Hepatocyte (in vitro differentiated cells): ENCODE measurements around the gene SLC9A5. TPM values are rescaled to one million over a fixed set of nuclear protein-coding genes. Genes with fewer than 3 reads are reported as not detected.

Experiments
- DNase-seq: peaks from one replicate; pipeline ENCODE4 v3.0.0-alpha.2; 2016; ENCODE audit warnings: low spot score
- H2AFZ ChIP-seq: fragments of 200-600 bp; sonication (generic); 2 replicates; pipeline ENCODE4 v1.6.0; 2016; ENCODE audit warnings: antibody characterized with exemption, mild to moderate bottlenecking
- H3K27ac ChIP-seq: fragments of 200-600 bp; sonication (generic); 2 replicates; pipeline ENCODE4 v1.5.1; 2016; ENCODE audit warnings: mild to moderate bottlenecking
- H3K27me3 ChIP-seq: fragments of 200-600 bp; sonication (generic); 2 replicates; pipeline ENCODE4 v1.6.1; 2016
- H3K36me3 ChIP-seq: fragments of 200-600 bp; sonication (generic); replicated peaks from 2 replicates; pipeline ENCODE4 v1.5.1; 2016; ENCODE audit warnings: low read depth; ENCODE audit not compliant: insufficient read depth
- H3K4me1 ChIP-seq: fragments of 200-600 bp; sonication (generic); 2 replicates; pipeline ENCODE4 v1.5.1; 2016; ENCODE audit warnings: mild to moderate bottlenecking, moderate library complexity; ENCODE audit not compliant: insufficient read depth
- H3K4me2 ChIP-seq: fragments of 200-600 bp; sonication (generic); 2 replicates; pipeline ENCODE4 v1.6.0; 2016
- H3K4me3 ChIP-seq: fragments of 200-600 bp; sonication (generic); 2 replicates; pipeline ENCODE4 v1.5.1; 2016; ENCODE audit warnings: mild to moderate bottlenecking
- H3K79me2 ChIP-seq: fragments of 200-600 bp; sonication (generic); 2 replicates; pipeline ENCODE4 v1.6.0; 2017; ENCODE audit warnings: mild to moderate bottlenecking
- H3K9me2 ChIP-seq: fragments of 200-600 bp; sonication (generic); replicated peaks from 2 replicates; pipeline ENCODE4 v1.6.0; 2017; ENCODE audit warnings: mild to moderate bottlenecking; ENCODE audit not compliant: insufficient read depth
- H3K9me3 ChIP-seq: fragments of 200-600 bp; sonication (generic); 2 replicates; pipeline ENCODE4 v1.5.1; 2016; ENCODE audit warnings: low read depth, mild to moderate bottlenecking
- H4K20me1 ChIP-seq: fragments of 200-600 bp; sonication (generic); 2 replicates; pipeline ENCODE4 v1.6.0; 2016; ENCODE audit warnings: mild to moderate bottlenecking; ENCODE audit not compliant: insufficient read depth, poor library complexity, severe bottlenecking
- EZH2 ChIP-seq: fragments of 200-600 bp; sonication (generic); IDR thresholded peaks from 2 replicates; pipeline ENCODE4 v1.6.1; 2016; ENCODE audit warnings: antibody characterized with exemption, mild to moderate bottlenecking, borderline replicate concordance
- EZH2phosphoT487 ChIP-seq: fragments of 200-600 bp; sonication (generic); IDR thresholded peaks from one replicate; pipeline ENCODE4 v1.6.1; 2018; ENCODE audit warnings: antibody characterized with exemption, mild to moderate bottlenecking, low read depth, moderate library complexity; ENCODE audit not compliant: unreplicated experiment, severe bottlenecking
- WGBS: methylation state at CpG from one replicate; pipeline ENCODE4 v1.1.6; 2016; ENCODE audit warnings: low lambda C conversion rate; ENCODE audit errors: missing lambda C conversion rate; 5-methylcytosine and 5-hydroxymethylcytosine counted together
- polyA plus RNA-seq: library from polyadenylated mRNA; unstranded; fragments of >200 nt; fragmentation: Nextera tagmentation; extraction: Ambion mirVana; gene quantifications from 2 replicates; pipeline ENCODE4 v1.2.1, GENCODE V29; 2016
- total RNA-seq: library from RNA; depleted of rRNA; stranded (reverse); fragments of >200 nt; gene quantifications from 2 replicates; pipeline ENCODE4 v1.2.3, GENCODE V29; 2014
- TF ChIP-seq, protein P1 (sequence below): fragments of 200-600 bp; sonication (generic); IDR thresholded peaks from 2 replicates; pipeline ENCODE4 v1.5.1; 2016; ENCODE audit warnings: antibody characterized with exemption, mild to moderate bottlenecking; ENCODE audit not compliant: poor library complexity

Gene SLC9A5
- total and polyA plus RNA-seq, 2 experiments from 2014 or later = 1.4 to 1.5 TPM

DNA sequence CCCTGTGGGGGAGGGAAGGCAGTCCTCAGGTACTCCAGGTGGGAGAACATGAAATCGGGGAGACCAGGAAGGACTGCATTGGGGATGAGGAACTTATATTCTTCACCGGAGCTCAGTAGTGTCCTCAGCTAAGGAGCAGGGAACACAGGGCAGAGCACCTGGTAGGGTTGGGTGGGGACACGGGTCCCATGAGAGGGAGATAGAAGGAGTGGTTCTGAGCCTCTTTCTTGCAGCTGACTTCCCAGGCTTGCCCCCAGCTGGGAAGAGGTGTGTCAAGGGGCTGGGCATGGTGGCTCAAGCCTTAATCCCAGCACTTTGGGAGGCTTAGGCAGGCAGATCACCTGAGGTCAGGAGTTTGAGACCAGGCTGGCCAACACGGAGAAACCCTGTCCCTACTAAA, 3.6 kb upstream of the SLC9A5 start:
- Histone ChIP-seq H3K27ac (peak overlapping the region; percentile 91), H3K9me2 (no peaks in the 10 kb centered on the region), H3K4me3 (no peak overlapping the region), H3K36me3 (no peaks in the 10 kb centered on the region), H3K9me3 (no peaks in the 10 kb centered on the region), H3K27me3 (peaks cover 21% of the 10 kb centered on the region), H3K4me1 (peaks cover 38% of the 10 kb centered on the region), H4K20me1 (no peaks in the 10 kb centered on the region), H3K79me2 (peaks cover 16% of the 10 kb centered on the region), H3K4me2 (peak overlapping the region; percentile 99), H2AFZ (no peak overlapping the region)
- no peak for DNase-seq
- TF ChIP-seq, protein P1, sequence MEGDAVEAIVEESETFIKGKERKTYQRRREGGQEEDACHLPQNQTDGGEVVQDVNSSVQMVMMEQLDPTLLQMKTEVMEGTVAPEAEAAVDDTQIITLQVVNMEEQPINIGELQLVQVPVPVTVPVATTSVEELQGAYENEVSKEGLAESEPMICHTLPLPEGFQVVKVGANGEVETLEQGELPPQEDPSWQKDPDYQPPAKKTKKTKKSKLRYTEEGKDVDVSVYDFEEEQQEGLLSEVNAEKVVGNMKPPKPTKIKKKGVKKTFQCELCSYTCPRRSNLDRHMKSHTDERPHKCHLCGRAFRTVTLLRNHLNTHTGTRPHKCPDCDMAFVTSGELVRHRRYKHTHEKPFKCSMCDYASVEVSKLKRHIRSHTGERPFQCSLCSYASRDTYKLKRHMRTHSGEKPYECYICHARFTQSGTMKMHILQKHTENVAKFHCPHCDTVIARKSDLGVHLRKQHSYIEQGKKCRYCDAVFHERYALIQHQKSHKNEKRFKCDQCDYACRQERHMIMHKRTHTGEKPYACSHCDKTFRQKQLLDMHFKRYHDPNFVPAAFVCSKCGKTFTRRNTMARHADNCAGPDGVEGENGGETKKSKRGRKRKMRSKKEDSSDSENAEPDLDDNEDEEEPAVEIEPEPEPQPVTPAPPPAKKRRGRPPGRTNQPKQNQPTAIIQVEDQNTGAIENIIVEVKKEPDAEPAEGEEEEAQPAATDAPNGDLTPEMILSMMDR = no peak
- TF ChIP-seq EZH2phosphoT487 (no peak), EZH2 (no peak)
- WGBS = 74% methylated on average over 4 of the region's 4 CpGs

DNA sequence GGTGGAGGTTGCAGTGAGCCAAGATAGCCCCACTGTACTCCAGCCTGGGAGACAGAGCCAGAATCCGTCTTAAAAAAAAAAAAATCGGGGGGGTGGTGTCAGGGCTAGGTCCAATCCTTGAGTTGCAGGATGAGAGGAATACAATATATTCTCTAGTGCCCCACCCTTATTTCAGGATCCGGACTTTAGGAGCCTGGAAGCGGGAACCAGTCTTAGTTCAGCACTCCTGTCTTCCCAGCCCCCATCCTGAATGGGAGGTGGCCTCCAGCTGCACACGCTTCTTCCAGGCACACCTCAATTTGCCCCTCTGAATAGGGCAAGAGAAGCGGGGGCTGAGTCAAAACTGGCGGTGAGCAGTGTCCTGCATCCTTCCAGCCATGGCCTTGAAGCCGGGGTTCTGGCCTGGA, 3.1 kb upstream of the SLC9A5 start:
- no peaks in the 10 kb centered on the region for H3K9me2 ChIP-seq
- no peaks in the 10 kb centered on the region for H3K36me3 ChIP-seq
- no peaks in the 10 kb centered on the region for H3K9me3 ChIP-seq
- no peaks in the 10 kb centered on the region for H4K20me1 ChIP-seq
- H3K79me2 ChIP-seq = peaks cover 16% of the 10 kb centered on the region
- DNase-seq = no peak
- H3K4me1 ChIP-seq = peaks cover 36% of the 10 kb centered on the region
- H3K27me3 ChIP-seq = peaks cover 24% of the 10 kb centered on the region
- H3K4me3 ChIP-seq = peak overlapping the region; percentile 86
- H3K4me2 ChIP-seq = peak overlapping the region; percentile 99
- TF ChIP-seq EZH2 (no peak), EZH2phosphoT487 (no peak)
- TF ChIP-seq, protein P1 = no peak
- H2AFZ ChIP-seq = peak overlapping the region; percentile 91
- peak overlapping the region; percentile 91 for H3K27ac ChIP-seq
- WGBS = 18% methylated on average over 8 of the region's 8 CpGs

DNA sequence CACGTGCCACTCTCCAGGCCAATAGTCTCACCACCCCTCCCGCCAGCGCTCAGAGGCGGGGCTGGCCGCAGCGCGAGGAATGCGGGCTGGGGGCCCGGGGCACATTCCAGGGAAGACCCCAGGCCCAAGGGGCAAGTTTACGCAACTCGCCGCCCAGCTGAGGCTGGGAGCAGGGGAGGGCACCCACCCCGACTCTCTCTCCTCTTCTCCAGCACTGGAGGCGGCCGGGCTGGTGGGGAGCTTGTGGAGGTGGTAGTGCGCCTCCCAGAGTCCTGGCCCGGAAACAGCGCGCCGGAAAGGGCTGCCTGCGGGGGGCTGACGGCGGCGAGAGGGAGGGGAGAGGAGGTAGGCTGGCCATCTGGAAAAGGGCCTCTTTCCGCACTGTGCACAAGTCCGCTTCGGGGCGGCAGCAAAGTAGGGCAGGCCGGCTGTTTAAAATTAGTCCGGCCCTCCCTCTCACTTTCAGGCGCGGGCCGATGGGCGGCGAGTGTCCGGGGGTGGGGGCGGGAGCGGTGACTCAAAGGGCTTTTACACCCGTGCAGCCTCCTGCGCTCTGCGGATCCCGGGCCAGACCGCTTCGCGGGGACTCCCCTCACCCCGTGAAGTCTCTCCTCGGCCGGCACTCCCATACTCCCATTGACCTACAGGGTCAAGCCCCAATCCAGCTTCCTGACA, 2.6 kb upstream of the SLC9A5 start:
- Histone ChIP-seq H3K27ac (peak overlapping the region; percentile 91), H3K4me2 (peak overlapping the region; percentile 99), H2AFZ (peak overlapping the region; percentile 91), H3K4me1 (peaks cover 30% of the 10 kb centered on the region), H3K79me2 (peaks cover 16% of the 10 kb centered on the region), H4K20me1 (no peaks in the 10 kb centered on the region), H3K36me3 (no peaks in the 10 kb centered on the region), H3K9me2 (no peaks in the 10 kb centered on the region), H3K9me3 (no peaks in the 10 kb centered on the region), H3K4me3 (peak overlapping the region; percentile 86), H3K27me3 (peaks cover 28% of the 10 kb centered on the region)
- DNase-seq = peak; percentile 88
- WGBS = 0% methylated on average over 25 of the region's 48 CpGs
- no peak for TF ChIP-seq EZH2phosphoT487
- TF ChIP-seq, protein P1 = peak; percentile 56
- TF ChIP-seq EZH2 = no peak
